ENCODE data around the gene SHC4. TPM values are rescaled to one million over a fixed set of nuclear protein-coding genes. Genes with fewer than 3 reads are reported as not detected.

The SHC4 gene
- total RNA-seq, 1 donor from 2014 or later = 5.0 TPM

DNA sequence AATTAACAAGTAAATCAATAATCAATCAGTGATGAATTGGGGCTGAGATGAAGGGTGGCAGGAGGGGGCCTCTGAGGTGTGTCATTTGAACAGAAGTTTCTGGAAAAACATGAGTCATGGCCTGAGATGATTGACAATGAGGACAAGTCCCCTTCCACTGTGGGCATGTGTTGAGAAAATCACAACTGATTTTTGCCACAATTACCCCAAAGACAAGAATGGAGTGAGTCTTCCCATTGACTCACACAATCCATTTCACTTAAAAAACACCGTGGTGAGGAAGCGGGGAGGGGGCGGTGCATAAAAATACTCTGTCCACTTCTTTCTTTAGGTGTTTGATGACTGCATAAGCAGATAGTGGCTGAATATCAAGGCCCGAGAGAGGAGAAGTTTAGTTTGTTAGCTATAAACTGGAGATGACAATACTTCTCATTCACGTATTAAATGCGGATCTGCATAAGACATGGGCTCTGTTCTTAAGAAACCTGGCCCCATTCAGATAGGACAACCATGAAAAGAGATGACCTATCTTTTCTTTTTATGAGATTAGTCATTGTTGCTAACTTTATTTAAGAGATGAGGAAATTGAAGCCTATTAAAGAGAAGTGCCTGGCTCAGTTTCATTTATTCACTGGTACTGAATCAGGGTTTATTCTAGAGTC is 34.7 kb downstream of the SHC4 start:
- DNase-seq (ENCODE audit: low read depth, low spot score) = no peak
- Mint-ChIP-seq H3K27me3 (ENCODE audit: low read depth) (no peaks in the 10 kb centered on the region), H3K4me3 (no peak overlapping the region), H3K27ac (ENCODE audit: unreplicated experiment) (peak overlapping the region; percentile 59), H3K4me1 (peaks cover 6% of the 10 kb centered on the region), H3K36me3 (ENCODE audit: low read depth) (no peaks in the 10 kb centered on the region), H3K9me3 (no peaks in the 10 kb centered on the region)
- TF ChIP-seq, protein P1, sequence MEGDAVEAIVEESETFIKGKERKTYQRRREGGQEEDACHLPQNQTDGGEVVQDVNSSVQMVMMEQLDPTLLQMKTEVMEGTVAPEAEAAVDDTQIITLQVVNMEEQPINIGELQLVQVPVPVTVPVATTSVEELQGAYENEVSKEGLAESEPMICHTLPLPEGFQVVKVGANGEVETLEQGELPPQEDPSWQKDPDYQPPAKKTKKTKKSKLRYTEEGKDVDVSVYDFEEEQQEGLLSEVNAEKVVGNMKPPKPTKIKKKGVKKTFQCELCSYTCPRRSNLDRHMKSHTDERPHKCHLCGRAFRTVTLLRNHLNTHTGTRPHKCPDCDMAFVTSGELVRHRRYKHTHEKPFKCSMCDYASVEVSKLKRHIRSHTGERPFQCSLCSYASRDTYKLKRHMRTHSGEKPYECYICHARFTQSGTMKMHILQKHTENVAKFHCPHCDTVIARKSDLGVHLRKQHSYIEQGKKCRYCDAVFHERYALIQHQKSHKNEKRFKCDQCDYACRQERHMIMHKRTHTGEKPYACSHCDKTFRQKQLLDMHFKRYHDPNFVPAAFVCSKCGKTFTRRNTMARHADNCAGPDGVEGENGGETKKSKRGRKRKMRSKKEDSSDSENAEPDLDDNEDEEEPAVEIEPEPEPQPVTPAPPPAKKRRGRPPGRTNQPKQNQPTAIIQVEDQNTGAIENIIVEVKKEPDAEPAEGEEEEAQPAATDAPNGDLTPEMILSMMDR (conservative IDR thresholded peaks at IDR 0.05) = no peak

DNA sequence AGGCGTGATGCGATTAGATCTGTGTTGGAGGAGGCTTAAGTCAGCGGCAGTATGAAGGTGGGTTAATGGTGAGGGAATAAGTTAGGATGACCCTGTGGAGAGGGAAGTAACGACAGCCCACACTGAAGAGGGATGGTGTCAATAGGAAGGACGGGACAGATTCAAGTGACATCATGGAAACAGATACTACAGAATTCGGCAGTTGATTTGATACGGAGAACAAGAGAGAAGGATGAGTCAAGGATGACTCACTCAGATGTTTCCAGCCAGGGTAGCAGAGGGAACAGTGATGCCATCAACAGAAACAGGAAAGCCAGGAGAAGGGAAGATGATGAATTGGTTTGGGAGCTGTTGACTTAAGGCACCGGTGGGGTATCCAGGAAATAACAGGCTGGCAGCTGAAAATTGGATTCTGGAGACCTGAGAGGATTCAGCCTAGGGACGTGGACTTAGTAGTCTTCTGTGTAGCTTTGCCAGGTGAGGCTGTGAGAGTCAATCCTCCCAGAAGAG is 38.0 kb downstream of the SHC4 start:
- TF ChIP-seq, protein P1 (conservative IDR thresholded peaks at IDR 0.05) = no peak
- Mint-ChIP-seq H3K27ac (ENCODE audit: unreplicated experiment) (peak overlapping the region; percentile 0), H3K4me3 (no peak overlapping the region), H3K9me3 (no peaks in the 10 kb centered on the region), H3K27me3 (ENCODE audit: low read depth) (no peaks in the 10 kb centered on the region), H3K36me3 (ENCODE audit: low read depth) (peaks cover 7% of the 10 kb centered on the region), H3K4me1 (peaks cover 6% of the 10 kb centered on the region)
- no peak for DNase-seq (ENCODE audit: low read depth, low spot score)

DNA sequence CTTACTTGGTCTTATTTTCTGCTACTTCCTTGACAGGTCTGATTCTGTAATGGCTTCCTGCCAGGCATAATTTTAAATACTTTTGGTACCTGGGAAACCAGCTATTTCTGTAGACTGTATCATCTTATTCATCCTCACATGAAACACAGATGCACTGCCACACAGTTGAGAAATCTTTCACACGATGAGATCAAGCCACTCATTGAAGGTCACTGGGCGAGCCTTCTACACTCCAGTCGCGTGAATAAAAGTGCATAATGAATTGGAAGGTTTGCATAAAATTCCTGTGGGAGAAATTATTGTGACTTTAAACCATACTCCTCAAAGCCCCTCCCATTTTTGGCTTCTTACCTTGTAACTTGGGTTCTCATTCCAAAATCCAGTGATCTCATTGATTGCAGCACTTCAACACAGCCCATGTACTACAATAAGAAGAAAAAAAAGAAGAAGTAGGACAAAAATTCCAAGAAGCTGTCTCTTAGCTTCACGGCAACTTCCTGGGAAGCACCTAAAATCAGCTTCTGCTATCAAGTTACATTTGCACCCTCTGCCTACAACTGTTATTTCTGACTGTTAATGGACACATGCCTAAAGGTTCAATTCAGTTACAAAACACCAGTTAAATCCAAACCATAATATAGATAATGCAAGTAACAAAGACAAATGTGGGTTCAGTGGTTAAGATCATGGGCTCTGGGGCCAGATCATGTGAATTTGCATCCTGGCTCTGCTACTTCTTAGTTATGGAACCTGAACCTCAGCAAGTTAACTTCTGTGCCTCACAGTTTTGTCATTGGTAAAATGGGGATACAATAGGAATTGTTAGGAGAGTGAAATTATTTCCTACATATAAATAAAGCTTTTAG is 39.0 kb downstream of the SHC4 start:
- H3K4me3 Mint-ChIP-seq = no peak overlapping the region
- TF ChIP-seq, protein P1 (conservative IDR thresholded peaks at IDR 0.05) = no peak
- H3K4me1 Mint-ChIP-seq = peaks cover 6% of the 10 kb centered on the region
- no peaks in the 10 kb centered on the region for H3K27me3 Mint-ChIP-seq (ENCODE audit: low read depth)
- no peak for DNase-seq (ENCODE audit: low read depth, low spot score)
- H3K27ac Mint-ChIP-seq (ENCODE audit: unreplicated experiment) = no peak overlapping the region
- H3K36me3 Mint-ChIP-seq (ENCODE audit: low read depth) = peaks cover 7% of the 10 kb centered on the region
- no peaks in the 10 kb centered on the region for H3K9me3 Mint-ChIP-seq

DNA sequence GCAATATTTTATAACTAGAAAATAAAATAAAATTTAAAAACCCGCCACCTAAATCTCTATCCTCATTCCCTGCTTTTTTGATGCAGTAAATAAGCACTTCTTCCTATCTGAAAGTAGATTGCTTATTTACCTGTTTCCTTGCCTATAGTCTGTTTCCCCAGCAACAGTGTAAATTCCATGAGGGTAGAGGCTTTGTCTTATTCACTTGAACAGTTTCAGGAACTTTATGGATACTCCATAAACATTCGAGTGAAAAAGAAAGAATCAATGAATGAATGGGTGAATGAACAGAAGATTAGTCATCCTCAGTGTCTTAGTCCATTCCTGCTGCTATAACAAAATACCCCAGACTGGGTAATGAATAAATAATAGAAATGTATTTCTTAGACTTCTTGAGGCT is 41.7 kb downstream of the SHC4 start:
- DNase-seq (ENCODE audit: low read depth, low spot score) = no peak
- peaks cover 3% of the 10 kb centered on the region for H3K9me3 Mint-ChIP-seq
- peaks cover 10% of the 10 kb centered on the region for H3K36me3 Mint-ChIP-seq (ENCODE audit: low read depth)
- no peak overlapping the region for H3K27ac Mint-ChIP-seq (ENCODE audit: unreplicated experiment)
- H3K27me3 Mint-ChIP-seq (ENCODE audit: low read depth) = no peaks in the 10 kb centered on the region
- TF ChIP-seq, protein P1 (conservative IDR thresholded peaks at IDR 0.05) = no peak
- H3K4me1 Mint-ChIP-seq = peaks cover 6% of the 10 kb centered on the region
- H3K4me3 Mint-ChIP-seq = no peak overlapping the region

DNA sequence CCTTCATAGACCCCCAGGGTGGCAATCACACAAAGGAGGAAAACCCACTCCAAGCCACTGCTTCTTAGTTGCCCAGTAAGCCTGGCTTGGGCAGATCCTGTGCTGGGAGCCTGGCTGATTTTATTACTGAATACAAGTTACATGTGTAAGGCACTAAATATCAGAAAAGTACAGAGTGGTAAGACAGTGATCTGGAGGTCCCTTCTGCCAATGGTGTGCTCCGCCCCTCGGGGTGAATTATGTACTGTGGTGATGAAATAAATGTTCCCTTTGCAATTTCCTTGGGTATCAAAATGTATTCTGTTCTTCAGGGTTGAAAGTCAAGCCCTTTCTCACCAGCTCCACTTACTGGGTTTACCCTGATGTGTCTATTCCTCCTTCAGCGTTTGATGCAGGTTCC is 47.0 kb downstream of the SHC4 start:
- Mint-ChIP-seq H3K27ac (ENCODE audit: unreplicated experiment) (no peak overlapping the region), H3K27me3 (ENCODE audit: low read depth) (no peaks in the 10 kb centered on the region), H3K9me3 (peaks cover 3% of the 10 kb centered on the region), H3K36me3 (ENCODE audit: low read depth) (peaks cover 5% of the 10 kb centered on the region), H3K4me1 (peaks cover 10% of the 10 kb centered on the region), H3K4me3 (no peak overlapping the region)
- DNase-seq (ENCODE audit: low read depth, low spot score) = no peak
- TF ChIP-seq, protein P1 (conservative IDR thresholded peaks at IDR 0.05) = no peak

Data from neural crest cell (in vitro differentiated cells).